Measurements from ENCODE around the gene MEX3A.
"Not testable (repeated sequence)": the region's sequence is repeated elsewhere in the genome, so short reads cannot be mapped to it uniquely, and the experiment has no call there.

The MEX3A gene

DNA sequence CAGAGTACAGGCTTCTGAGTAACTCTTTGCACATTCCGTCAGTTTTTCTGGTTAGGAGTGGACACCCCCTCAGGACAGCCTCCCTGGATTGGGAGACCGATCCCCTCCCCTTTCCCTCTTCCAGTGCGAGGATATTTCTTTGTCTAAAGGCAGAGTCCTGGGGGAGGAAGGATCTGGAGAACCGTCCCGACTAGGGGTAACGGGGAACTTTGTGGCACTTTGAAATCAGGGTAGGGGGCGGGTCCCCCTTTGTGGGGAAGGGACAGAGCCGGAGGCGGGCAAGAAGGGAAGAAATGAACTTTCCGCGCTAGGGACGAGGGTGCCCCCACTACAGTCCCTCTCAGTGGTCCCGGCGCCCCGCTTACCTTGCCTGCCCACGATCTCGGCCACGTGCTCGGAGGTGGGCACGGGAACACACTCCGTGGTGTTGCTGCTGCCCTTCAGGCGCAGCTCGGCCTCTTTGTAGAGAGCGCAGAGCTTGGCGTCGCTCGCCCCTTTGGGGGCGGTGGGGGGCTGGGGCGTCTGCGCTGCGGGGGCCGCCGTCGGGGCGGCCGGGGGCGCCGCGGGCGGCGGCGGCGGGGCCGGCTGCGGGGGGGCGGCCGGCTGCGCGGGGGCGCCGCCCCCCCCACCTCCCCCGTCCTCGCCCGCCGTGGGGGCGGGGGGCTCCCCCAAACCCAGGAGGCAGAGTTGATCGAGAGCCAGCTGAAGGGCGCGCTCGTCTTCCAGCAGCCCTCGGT is 917 bp downstream of the MEX3A start:
- ATAC-seq (no peak), DNase-seq (no peak)
- Mint-ChIP-seq H3K4me1 (peaks cover 12% of the 10 kb centered on the region), H3K9me3 (no peaks in the 10 kb centered on the region), H3K36me3 (ENCODE audit: low read depth) (no peaks in the 10 kb centered on the region), H3K27me3 (peaks cover 49% of the 10 kb centered on the region), H3K27ac (no peak overlapping the region), H3K4me3 (peak overlapping the region; percentile 77)

DNA sequence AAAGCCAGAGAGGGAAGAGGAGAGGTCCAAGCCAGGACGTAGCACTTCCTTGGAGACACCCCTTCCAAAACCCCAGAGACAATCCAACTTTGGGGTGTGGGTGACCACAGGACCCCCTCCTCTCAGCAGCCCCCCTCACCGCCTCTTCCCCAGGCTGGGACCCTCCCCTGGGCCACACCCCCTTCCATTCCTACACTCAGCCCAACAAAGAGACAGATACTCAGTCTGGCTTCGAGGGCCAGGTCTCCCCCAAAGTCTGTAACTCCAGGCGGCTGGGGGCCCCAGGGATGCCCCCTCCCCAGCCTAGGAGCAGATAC is 1.4 kb downstream of the MEX3A start:
- no peak for DNase-seq
- Mint-ChIP-seq H3K4me1 (peaks cover 12% of the 10 kb centered on the region), H3K9me3 (no peaks in the 10 kb centered on the region), H3K27ac (no peak overlapping the region), H3K27me3 (peaks cover 45% of the 10 kb centered on the region), H3K4me3 (no peak overlapping the region), H3K36me3 (ENCODE audit: low read depth) (no peaks in the 10 kb centered on the region)
- ATAC-seq = no peak

DNA sequence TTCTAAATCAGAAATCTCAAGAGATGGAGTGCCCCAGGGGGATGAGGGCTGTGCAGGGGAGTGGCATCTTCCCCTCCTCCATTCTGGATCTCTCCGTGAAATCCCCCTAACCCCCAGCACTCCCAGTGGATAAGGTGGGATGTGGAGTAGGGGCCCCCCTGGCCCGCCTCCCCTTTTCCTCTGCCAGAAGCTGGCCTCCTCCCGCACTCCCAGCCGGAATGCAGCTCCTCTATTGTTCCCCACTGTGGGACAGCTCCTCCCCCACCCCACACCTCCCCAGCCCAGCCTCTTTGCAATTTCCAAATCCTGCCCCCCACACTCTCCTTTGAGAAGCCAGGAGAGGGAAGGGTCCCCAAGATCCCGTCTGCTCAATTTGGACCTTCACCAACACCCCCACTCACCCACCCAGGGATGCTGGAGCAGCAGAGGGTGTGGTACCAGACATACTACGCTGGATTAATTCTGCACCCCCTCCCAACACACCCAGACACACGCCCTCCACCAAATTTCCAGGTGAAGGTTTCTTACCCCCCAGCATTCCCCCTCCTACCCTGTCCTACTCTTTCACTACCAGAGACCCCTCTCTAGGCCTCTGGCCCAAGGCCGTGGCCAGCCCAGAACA is 1.9 kb downstream of the MEX3A start:
- Mint-ChIP-seq H3K27me3 (peaks cover 42% of the 10 kb centered on the region), H3K9me3 (no peaks in the 10 kb centered on the region), H3K36me3 (ENCODE audit: low read depth) (no peaks in the 10 kb centered on the region), H3K27ac (no peak overlapping the region), H3K4me1 (peaks cover 12% of the 10 kb centered on the region), H3K4me3 (no peak overlapping the region)
- ATAC-seq (no peak), DNase-seq (no peak)

DNA sequence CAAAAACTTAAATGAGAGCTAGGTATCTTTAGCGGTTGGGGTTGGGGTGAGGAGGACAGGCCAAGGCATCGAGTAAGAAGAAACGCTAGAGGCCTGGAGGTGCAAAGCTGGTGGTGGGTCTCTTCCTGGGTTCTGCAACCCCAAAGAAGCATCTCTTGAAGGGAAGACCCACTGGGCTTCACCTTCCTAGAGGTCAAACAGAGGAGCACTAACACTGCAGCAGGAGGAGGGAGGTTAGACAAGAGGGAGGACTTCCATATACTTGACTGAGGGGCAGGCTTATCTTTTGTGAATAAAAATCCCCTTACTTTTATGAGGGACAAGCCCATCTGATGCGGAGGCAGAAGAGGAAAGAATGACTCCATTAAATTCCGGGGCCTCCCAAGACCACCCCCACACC is 2.5 kb downstream of the MEX3A start:
- no peak for ATAC-seq

DNA sequence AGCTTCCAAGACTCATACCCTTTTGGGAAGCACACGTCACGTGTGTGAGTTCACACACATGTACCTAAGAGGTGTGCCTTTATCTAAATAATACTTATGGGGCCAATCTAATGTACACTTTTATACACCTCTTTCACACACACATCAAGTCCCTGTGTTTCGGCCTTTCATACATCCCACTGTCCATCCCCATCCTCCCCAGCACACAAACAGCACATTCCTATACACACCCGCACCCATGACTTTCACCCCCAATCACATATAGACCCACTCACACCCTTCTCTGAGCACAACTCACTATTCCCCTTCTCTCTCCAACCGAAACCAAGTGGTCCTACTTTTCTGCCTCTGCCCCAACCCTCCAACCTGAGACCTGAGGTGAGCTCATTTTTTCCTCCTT is 3.5 kb downstream of the MEX3A start:
- Mint-ChIP-seq H3K4me1 (peaks cover 8% of the 10 kb centered on the region), H3K27ac (no peak overlapping the region), H3K36me3 (ENCODE audit: low read depth) (no peaks in the 10 kb centered on the region), H3K27me3 (peaks cover 25% of the 10 kb centered on the region), H3K4me3 (no peak overlapping the region), H3K9me3 (no peaks in the 10 kb centered on the region)
- DNase-seq (no peak), ATAC-seq (no peak)

More for the DNA sequence above, 2.5 kb downstream of the MEX3A start:
- no peak overlapping the region for H3K27ac Mint-ChIP-seq
- no peak for DNase-seq
- peaks cover 12% of the 10 kb centered on the region for H3K4me1 Mint-ChIP-seq
- no peak overlapping the region for H3K4me3 Mint-ChIP-seq
- H3K9me3 Mint-ChIP-seq = no peaks in the 10 kb centered on the region
- H3K36me3 Mint-ChIP-seq (ENCODE audit: low read depth) = no peaks in the 10 kb centered on the region
- H3K27me3 Mint-ChIP-seq = peaks cover 36% of the 10 kb centered on the region

DNA sequence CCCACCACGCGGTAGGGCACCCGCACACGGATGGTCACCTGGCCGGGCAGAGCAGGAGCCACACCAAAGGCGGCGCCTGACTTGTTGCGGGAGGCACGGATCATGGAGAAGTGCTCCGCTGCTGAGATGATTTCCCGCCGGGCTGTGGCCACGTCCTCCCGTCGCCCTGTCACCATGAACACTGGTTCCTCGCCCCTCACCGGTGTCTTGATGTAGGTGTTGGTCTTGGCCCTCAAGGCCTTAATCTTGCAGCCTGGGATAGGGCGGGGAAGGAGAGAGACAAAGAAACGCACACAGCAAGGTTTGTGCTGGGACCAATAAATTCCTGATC is 4.9 kb downstream of the MEX3A start:
- Mint-ChIP-seq H3K4me1 (peaks cover 2% of the 10 kb centered on the region), H3K27me3 (peaks cover 18% of the 10 kb centered on the region), H3K27ac (no peak overlapping the region), H3K9me3 (no peaks in the 10 kb centered on the region), H3K4me3 (no peak overlapping the region), H3K36me3 (ENCODE audit: low read depth) (no peaks in the 10 kb centered on the region)
- no peak for ATAC-seq
- DNase-seq = no peak

DNA sequence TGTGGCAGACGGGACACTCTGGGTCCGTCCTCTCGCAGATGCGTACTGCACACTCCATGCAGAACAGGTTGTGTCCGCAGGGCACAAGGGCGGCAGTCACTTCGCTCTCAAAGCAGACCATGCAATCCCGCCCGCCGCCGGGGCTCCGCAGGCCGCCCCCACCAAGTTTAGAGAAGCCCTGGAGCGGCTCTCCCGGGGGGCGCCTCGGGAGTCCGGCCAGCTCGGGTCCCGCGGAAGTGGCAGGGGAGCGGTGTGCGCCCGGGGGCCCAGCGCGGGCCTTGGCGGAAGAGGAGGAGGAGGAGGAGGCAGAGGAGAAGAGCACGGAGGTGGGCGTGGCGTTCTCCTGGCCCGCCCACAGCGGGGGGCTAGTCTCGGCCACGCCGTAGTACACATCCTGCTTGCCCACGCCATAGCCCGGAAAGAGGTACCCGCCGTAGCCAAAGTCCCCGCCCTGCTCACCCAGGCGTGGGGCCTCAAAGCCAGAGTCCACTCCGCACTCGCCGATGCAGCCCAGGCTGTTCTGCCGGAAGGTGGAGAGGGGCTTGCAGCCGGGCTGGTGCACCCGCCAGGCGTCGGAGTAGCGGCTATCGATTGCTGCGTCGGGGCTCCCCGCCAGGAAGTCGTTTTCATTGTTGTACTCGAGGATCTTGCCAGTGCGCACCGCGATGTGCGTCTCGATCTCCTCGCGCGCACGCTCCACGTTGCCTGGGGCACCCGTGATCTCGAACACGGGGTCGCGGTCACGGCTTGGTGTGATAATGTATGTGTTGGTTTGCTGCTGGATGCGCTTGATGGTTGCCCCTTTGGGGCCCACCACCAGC is 5.4 kb downstream of the MEX3A start:
- Mint-ChIP-seq H3K4me1 (peaks cover 2% of the 10 kb centered on the region), H3K4me3 (peak overlapping the region; percentile 44), H3K9me3 (no peaks in the 10 kb centered on the region), H3K27me3 (peaks cover 18% of the 10 kb centered on the region), H3K36me3 (ENCODE audit: low read depth) (no peaks in the 10 kb centered on the region), H3K27ac (no peak overlapping the region)
- DNase-seq = peak; percentile 28
- no peak for ATAC-seq

DNA sequence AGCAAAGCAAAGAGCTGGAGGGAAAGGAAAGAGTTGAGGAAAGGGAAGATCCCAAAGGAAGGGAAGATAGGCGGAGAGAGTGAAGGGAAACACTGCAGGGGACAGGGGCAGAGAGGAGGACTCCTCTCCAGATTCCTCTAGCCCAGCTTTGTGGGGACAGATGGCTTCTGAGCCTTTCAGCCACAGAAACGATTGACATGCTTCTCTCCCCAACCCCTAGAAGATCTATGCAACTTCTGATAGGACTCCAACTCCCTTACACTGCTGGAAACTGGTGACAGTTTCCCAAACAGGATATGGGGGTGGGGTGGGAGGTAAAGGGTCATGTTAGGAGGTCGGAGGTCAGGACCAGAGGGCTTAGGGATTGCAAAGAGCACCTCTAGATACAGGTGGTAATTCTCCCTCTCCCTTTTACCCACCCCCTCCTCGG is 6.5 kb downstream of the MEX3A start:
- H3K27me3 Mint-ChIP-seq = peaks cover 11% of the 10 kb centered on the region
- peak overlapping the region; percentile 44 for H3K4me3 Mint-ChIP-seq
- DNase-seq = no peak

DNA sequence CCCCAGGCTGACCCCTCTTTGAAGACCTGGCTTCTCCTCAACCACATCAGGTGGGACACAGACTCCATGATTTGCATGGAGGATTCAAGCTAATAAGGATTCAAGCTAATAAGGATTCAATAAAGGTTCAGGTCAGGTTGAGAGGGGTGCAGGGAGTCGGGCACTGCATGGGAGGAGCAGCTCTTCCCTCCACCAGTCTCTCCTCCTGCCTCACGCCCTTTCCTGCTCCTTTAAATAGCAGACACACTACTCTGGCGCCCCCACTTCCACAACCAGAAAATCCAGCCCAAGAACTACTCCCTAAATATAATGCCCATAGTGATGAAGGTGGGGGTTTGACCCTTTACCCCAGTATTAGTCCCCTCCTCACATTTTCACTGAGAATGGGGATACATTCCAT is 7.1 kb downstream of the MEX3A start:
- H3K4me1 Mint-ChIP-seq = no peaks in the 10 kb centered on the region
- DNase-seq (no peak), ATAC-seq (no peak)
- no peak overlapping the region for H3K27ac Mint-ChIP-seq
- H3K4me3 Mint-ChIP-seq = no peak overlapping the region
- H3K27me3 Mint-ChIP-seq = peaks cover 11% of the 10 kb centered on the region
- H3K36me3 Mint-ChIP-seq (ENCODE audit: low read depth) = no peaks in the 10 kb centered on the region
- H3K9me3 Mint-ChIP-seq = no peaks in the 10 kb centered on the region

More for the DNA sequence above, 6.5 kb downstream of the MEX3A start:
- Mint-ChIP-seq H3K36me3 (ENCODE audit: low read depth) (no peaks in the 10 kb centered on the region), H3K27ac (no peak overlapping the region), H3K9me3 (no peaks in the 10 kb centered on the region), H3K4me1 (no peaks in the 10 kb centered on the region)
- ATAC-seq = no peak

DNA sequence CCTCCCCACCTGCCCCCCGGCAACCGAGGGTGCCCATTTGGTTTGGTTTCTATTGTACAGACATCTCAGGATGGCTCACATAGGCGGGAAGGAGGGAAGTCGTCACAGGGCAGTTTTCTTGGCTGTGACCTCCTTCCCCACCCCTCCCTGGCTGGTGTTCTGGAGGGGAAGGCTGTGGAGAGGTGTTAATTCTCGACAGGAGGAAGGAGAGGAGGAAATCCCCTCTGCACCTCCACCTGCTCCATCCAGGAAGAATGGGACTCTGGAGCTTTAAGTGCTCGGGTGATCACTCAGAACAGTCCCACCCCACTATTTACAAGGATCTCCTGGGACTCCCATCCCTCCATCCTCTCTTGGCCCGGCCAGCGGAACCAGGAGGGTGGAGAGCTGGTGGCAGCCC is 7.6 kb downstream of the MEX3A start:
- ATAC-seq (no peak), DNase-seq (no peak)
- H3K36me3 Mint-ChIP-seq (ENCODE audit: low read depth) = no peaks in the 10 kb centered on the region
- H3K4me3 Mint-ChIP-seq = no peak overlapping the region
- peaks cover 11% of the 10 kb centered on the region for H3K27me3 Mint-ChIP-seq
- H3K9me3 Mint-ChIP-seq = no peaks in the 10 kb centered on the region
- H3K4me1 Mint-ChIP-seq = no peaks in the 10 kb centered on the region
- no peak overlapping the region for H3K27ac Mint-ChIP-seq

DNA sequence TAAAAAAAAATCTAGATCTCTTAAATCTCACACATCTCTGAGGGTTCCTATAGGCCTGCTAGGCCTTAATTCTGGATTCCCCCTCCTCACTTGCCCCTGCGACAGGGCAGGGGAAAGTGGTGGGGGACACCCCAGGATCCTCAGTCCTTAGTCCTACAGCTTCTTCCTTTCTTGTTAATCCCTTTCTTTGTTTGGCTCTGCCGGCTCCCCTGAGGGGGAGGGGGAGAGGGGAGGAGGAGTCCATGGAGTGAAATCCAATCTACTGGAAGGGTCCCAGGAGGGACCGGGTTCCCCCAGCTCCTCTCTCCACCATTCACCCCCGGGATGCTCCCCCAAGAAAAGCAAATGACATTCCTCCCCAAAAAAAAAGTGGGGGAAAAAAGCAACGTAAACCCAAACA is 8.5 kb downstream of the MEX3A start:
- no peaks in the 10 kb centered on the region for H3K36me3 Mint-ChIP-seq (ENCODE audit: low read depth)
- no peak overlapping the region for H3K27ac Mint-ChIP-seq
- ATAC-seq (no peak), DNase-seq (no peak)
- H3K27me3 Mint-ChIP-seq = peaks cover 6% of the 10 kb centered on the region
- H3K9me3 Mint-ChIP-seq = no peaks in the 10 kb centered on the region
- no peak overlapping the region for H3K4me3 Mint-ChIP-seq
- H3K4me1 Mint-ChIP-seq = no peaks in the 10 kb centered on the region

DNA sequence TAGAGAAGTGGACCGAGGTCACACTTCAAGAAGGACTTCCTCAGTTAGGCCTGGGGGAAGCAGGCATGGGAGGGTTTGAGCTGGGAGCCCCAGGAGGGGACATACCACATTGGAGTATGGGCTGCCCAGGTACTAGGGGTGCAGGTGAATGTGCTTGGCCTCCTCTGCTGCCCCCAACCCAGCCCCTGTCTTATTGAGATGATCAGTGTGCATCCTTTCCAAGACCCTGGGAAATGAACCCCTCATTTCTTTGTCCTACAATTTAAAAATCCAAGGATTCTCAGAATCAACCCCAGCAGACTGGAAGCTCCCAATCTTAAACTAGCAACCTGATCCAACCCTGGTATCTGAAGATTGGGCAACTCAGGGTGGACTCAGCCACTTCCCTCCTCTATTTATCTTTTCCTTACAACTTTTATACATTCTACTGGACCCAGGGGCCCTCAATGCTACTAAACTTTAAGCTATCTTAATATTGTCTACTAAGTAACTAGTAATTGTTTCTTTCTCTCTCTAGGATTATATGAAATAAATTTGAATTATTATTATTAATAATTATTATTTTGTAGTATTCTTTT is 9.1 kb downstream of the MEX3A start:
- Mint-ChIP-seq H3K27me3 (peaks cover 5% of the 10 kb centered on the region), H3K27ac (no peak overlapping the region), H3K36me3 (ENCODE audit: low read depth) (no peaks in the 10 kb centered on the region), H3K4me1 (no peaks in the 10 kb centered on the region), H3K9me3 (no peaks in the 10 kb centered on the region), H3K4me3 (no peak overlapping the region)
- DNase-seq = no peak
- no peak for ATAC-seq

DNA sequence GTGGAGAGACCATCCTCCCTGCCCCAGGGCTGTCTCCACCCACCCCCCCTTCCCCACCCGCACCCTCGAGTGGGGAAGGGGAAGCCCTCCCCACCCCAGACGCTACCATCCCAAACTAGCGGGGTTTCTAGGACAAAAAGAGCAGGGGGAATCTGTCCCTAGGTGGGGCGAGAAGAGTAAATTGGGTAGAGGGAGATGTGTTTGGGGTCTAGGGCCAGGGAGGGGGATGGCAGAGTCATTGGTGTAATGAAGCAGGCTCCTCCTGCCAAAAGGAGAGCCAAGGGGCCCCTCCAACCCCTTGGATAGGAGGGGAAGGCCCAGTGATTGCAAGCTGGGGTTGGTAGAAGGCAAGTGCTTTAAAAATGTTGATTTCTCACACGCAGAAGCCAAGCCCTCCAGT is 10.0 kb downstream of the MEX3A start:
- Mint-ChIP-seq H3K9me3 (no peaks in the 10 kb centered on the region), H3K4me3 (no peak overlapping the region), H3K27me3 (no peaks in the 10 kb centered on the region), H3K4me1 (no peaks in the 10 kb centered on the region), H3K36me3 (ENCODE audit: low read depth) (no peaks in the 10 kb centered on the region), H3K27ac (no peak overlapping the region)
- DNase-seq (no peak), ATAC-seq (no peak)

DNA sequence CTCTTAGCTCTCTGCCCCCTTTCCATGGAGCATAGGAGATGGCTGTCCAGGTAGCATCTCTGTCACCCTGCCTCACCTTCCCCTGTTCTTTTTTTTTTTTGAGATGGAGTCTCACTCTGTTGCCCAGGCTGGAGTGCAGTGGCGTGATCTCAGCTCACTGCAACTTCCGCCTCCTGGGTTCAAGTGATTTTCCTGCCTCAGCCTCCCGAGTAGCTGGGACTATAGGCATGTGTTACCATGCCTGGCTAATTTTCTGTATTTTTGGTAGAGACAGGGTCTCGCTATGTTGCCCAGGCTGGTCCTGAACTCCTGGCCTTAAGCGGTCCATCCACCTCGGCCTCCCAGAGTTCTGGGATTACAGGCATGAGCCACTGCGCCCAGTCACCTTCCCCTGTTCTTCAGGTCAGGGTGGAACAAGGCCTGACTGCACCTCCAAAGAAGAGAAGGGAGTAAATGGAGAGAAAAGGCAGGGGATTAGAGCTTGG is 10.9 kb downstream of the MEX3A start:
- H3K27ac Mint-ChIP-seq = not testable (repeated sequence)

DNA sequence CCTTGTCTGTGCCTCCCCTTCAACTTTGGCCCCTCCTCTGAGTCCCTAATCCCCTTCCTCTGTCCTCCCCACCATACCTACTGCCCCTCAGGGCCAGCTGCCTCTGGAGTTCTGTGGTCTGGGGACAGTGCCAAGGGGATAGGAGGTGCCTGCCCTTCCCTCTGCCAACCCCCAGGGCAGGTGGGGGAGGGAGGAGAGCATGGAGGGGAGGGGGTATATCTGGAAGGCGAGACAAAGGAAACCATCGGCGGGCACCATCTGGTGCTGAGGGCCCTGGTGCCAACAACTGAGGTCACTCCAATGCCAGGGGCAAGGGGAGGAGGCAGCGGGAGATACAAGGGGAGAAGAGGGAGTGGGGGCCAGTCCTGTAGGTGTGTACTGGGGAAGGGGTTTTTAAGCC is 11.7 kb downstream of the MEX3A start:
- peaks cover 5% of the 10 kb centered on the region for H3K4me1 Mint-ChIP-seq
- H3K36me3 Mint-ChIP-seq (ENCODE audit: low read depth) = no peaks in the 10 kb centered on the region
- H3K27me3 Mint-ChIP-seq = no peaks in the 10 kb centered on the region
- no peaks in the 10 kb centered on the region for H3K9me3 Mint-ChIP-seq
- ATAC-seq = no peak
- no peak overlapping the region for H3K4me3 Mint-ChIP-seq
- no peak for DNase-seq
- no peak overlapping the region for H3K27ac Mint-ChIP-seq

More for the DNA sequence above, 10.9 kb downstream of the MEX3A start:
- not testable (repeated sequence) for H3K4me1 Mint-ChIP-seq; H3K9me3 Mint-ChIP-seq; H3K36me3 Mint-ChIP-seq (ENCODE audit: low read depth); ATAC-seq; DNase-seq; H3K4me3 Mint-ChIP-seq; H3K27me3 Mint-ChIP-seq
